ENCODE data around the gene LANCL2. TPM values are rescaled to one million over a fixed set of nuclear protein-coding genes. Genes with fewer than 3 reads are reported as not detected.

Gene LANCL2
- total and polyA plus RNA-seq, 2 experiments from 2014 or later: 7.3 to 10.7 TPM

GRCh38 chr7:55350281-55350680 lies 14.9 kb upstream of the LANCL2 start:
- Mint-ChIP-seq H3K36me3 (ENCODE audit: low read depth) (no peaks in the 10 kb centered on the region), H3K4me3 (no peak overlapping the region), H3K9me3 (peaks cover 2% of the 10 kb centered on the region; the same call in 1 of the 3 replicates), H3K27me3 (ENCODE audit: insufficient read depth, low read depth, poor library complexity) (peaks cover 5% of the 10 kb centered on the region), H3K27ac (no peak overlapping the region), H3K4me1 (peaks cover 14% of the 10 kb centered on the region)
- Histone ChIP-seq H3K27ac (ENCODE audit: low read depth) (no peak overlapping the region), H4K20me1 (replicated peaks; ENCODE audit: insufficient read depth) (no peaks in the 10 kb centered on the region), H3K4me2 (no peak overlapping the region), H3K4me1 (ENCODE audit: insufficient read depth) (no peaks in the 10 kb centered on the region), H3K4me3 (no peak overlapping the region), H2AFZ (0 out of 2 replicates have a peak overlapping the region, but pooled peaks have one; percentile 9), H3F3A (replicated peaks; ENCODE audit: low read depth) (no peaks in the 10 kb centered on the region), H3K9me2 (ENCODE audit: insufficient read depth) (no peaks in the 10 kb centered on the region), H3K79me2 (replicated peaks; ENCODE audit: insufficient read depth) (no peaks in the 10 kb centered on the region), H3K27me3 (ENCODE audit: insufficient read depth) (no peaks in the 10 kb centered on the region), H3K36me3 (ENCODE audit: insufficient read depth) (no peaks in the 10 kb centered on the region)
- TF ChIP-seq ZNF114 (CRISPR knock-in tag; IDR thresholded peaks at IDR 0.05) (no peak), ZNF331 (CRISPR knock-in tag; IDR thresholded peaks at IDR 0.05; ENCODE audit: low read depth) (no peak), NANOG (IDR thresholded peaks at IDR 0.05; ENCODE audit: borderline replicate concordance) (no peak)
- TF ChIP-seq, protein P1, sequence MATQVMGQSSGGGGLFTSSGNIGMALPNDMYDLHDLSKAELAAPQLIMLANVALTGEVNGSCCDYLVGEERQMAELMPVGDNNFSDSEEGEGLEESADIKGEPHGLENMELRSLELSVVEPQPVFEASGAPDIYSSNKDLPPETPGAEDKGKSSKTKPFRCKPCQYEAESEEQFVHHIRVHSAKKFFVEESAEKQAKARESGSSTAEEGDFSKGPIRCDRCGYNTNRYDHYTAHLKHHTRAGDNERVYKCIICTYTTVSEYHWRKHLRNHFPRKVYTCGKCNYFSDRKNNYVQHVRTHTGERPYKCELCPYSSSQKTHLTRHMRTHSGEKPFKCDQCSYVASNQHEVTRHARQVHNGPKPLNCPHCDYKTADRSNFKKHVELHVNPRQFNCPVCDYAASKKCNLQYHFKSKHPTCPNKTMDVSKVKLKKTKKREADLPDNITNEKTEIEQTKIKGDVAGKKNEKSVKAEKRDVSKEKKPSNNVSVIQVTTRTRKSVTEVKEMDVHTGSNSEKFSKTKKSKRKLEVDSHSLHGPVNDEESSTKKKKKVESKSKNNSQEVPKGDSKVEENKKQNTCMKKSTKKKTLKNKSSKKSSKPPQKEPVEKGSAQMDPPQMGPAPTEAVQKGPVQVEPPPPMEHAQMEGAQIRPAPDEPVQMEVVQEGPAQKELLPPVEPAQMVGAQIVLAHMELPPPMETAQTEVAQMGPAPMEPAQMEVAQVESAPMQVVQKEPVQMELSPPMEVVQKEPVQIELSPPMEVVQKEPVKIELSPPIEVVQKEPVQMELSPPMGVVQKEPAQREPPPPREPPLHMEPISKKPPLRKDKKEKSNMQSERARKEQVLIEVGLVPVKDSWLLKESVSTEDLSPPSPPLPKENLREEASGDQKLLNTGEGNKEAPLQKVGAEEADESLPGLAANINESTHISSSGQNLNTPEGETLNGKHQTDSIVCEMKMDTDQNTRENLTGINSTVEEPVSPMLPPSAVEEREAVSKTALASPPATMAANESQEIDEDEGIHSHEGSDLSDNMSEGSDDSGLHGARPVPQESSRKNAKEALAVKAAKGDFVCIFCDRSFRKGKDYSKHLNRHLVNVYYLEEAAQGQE (IDR thresholded peaks at IDR 0.05; ENCODE audit: unreplicated experiment): no peak
- DNase-seq (ENCODE audit: low spot score): no peak
- no peak for ATAC-seq

- Histone ChIP-seq H3K9me2 (ENCODE audit: insufficient read depth) (no peaks in the 10 kb centered on the region), H3K4me1 (ENCODE audit: insufficient read depth) (no peaks in the 10 kb centered on the region), H3K27ac (ENCODE audit: low read depth) (no peak overlapping the region), H3K27me3 (ENCODE audit: insufficient read depth) (no peaks in the 10 kb centered on the region), H3K4me3 (no peak overlapping the region), H4K20me1 (replicated peaks; ENCODE audit: insufficient read depth) (no peaks in the 10 kb centered on the region), H2AFZ (no peak overlapping the region), H3K36me3 (ENCODE audit: insufficient read depth) (no peaks in the 10 kb centered on the region), H3F3A (replicated peaks; ENCODE audit: low read depth) (no peaks in the 10 kb centered on the region), H3K79me2 (replicated peaks; ENCODE audit: insufficient read depth) (no peaks in the 10 kb centered on the region), H3K4me2 (no peak overlapping the region)
- Mint-ChIP-seq H3K9me3 (peaks cover 2% of the 10 kb centered on the region; the same call in 1 of the 3 replicates), H3K27me3 (ENCODE audit: insufficient read depth, low read depth, poor library complexity) (peaks cover 2% of the 10 kb centered on the region), H3K4me3 (no peak overlapping the region), H3K36me3 (ENCODE audit: low read depth) (no peaks in the 10 kb centered on the region), H3K27ac (no peak overlapping the region), H3K4me1 (peaks cover 14% of the 10 kb centered on the region)
- DNase-seq (ENCODE audit: low spot score) (no peak), ATAC-seq (no peak)
- TF ChIP-seq ZNF462 (CRISPR knock-in tag; IDR thresholded peaks at IDR 0.05) (no peak), STAT1 (IDR thresholded peaks at IDR 0.05; ENCODE audit: unreplicated experiment) (no peak), ZNF114 (CRISPR knock-in tag; IDR thresholded peaks at IDR 0.05) (no peak), ZNF331 (CRISPR knock-in tag; IDR thresholded peaks at IDR 0.05; ENCODE audit: low read depth) (no peak), POLR2AphosphoS5 (IDR thresholded peaks at IDR 0.05; ENCODE audit: low read depth) (no peak), NANOG (IDR thresholded peaks at IDR 0.05; ENCODE audit: borderline replicate concordance) (no peak)
- TF ChIP-seq, protein P1 (IDR thresholded peaks at IDR 0.05; ENCODE audit: unreplicated experiment): no peak
These were observed 13.9 kb upstream of the LANCL2 start for GRCh38 chr7:55351263-55351662.

Data from GM23338 (cell line).